Measurements from ENCODE around the gene STRN3. TPM values are rescaled to one million over a fixed set of nuclear protein-coding genes. Genes with fewer than 3 reads are reported as not detected.

STRN3 gene
- total and polyA plus RNA-seq, 2 donors (not counting 1 experiment from before 2014, with no cell fraction given), result 7.7 to 43.9 TPM

GRCh38 chr14:30915596-30915995 lies 110.6 kb downstream of the STRN3 start:
- CTCF ChIA-PET, result interaction anchor here (0.6 kb wide), 1 partner anchor 418 kb away, joined by 3 read pairs; no protein-coding TSS in a partner anchor
- H3K4me2 ChIP-seq (replicated peaks; ENCODE audit: low read depth, low read length, poor library complexity, severe bottlenecking), result no peak overlapping the region
- H3K27ac ChIP-seq (ENCODE audit: low read length in 2 of 2), result no peak overlapping the region
- no peaks in the 10 kb centered on the region for H4K20me1 ChIP-seq (ENCODE audit: control insufficient read depth, insufficient read depth, low read length, poor library complexity, severe bottlenecking)
- H3K9me3 Mint-ChIP-seq (ENCODE audit: insufficient read depth), result no peaks in the 10 kb centered on the region
- POLR2A ChIA-PET, result no interaction called here
- H3K4me1 Mint-ChIP-seq, result no peaks in the 10 kb centered on the region
- intact Hi-C loops (cut with micrococcal nuclease), result no loop called here
- ATAC-seq (ENCODE audit: low read depth) (no peak), DNase-seq (no peak)
- H3K79me2 ChIP-seq (ENCODE audit: control insufficient read depth, insufficient read depth, low read length), result no peaks in the 10 kb centered on the region
- TF ChIP-seq, protein P1, sequence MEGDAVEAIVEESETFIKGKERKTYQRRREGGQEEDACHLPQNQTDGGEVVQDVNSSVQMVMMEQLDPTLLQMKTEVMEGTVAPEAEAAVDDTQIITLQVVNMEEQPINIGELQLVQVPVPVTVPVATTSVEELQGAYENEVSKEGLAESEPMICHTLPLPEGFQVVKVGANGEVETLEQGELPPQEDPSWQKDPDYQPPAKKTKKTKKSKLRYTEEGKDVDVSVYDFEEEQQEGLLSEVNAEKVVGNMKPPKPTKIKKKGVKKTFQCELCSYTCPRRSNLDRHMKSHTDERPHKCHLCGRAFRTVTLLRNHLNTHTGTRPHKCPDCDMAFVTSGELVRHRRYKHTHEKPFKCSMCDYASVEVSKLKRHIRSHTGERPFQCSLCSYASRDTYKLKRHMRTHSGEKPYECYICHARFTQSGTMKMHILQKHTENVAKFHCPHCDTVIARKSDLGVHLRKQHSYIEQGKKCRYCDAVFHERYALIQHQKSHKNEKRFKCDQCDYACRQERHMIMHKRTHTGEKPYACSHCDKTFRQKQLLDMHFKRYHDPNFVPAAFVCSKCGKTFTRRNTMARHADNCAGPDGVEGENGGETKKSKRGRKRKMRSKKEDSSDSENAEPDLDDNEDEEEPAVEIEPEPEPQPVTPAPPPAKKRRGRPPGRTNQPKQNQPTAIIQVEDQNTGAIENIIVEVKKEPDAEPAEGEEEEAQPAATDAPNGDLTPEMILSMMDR (IDR thresholded peaks at IDR 0.05), result no peak
- no peak for TF ChIP-seq EZH2 (IDR thresholded peaks at IDR 0.05; ENCODE audit: borderline replicate concordance, insufficient read depth, low read depth, low read length, poor library complexity, severe bottlenecking)
- no peak overlapping the region for H3K4me3 Mint-ChIP-seq
- no peak overlapping the region for H3K9ac ChIP-seq (ENCODE audit: low read length)
- no peak overlapping the region for H2AFZ ChIP-seq (ENCODE audit: insufficient read depth, low read depth, low read length, poor library complexity, severe bottlenecking)
- no CpG with 5 or more reads among the region's 2 CpGs for WGBS (ENCODE audit: insufficient coverage)
- no peaks in the 10 kb centered on the region for H3K9me3 ChIP-seq (ENCODE audit: control extremely low read depth in 1 of 3, control insufficient read depth in 2 of 3, insufficient read depth in 1 of 3, low read length in 2 of 3)
- H3K4me3 ChIP-seq (ENCODE audit: control extremely low read depth in 1 of 5, extremely low read depth in 1 of 5, insufficient read depth in 1 of 5, low read depth in 2 of 5, low read length in 4 of 5), result no peak overlapping the region
- peaks cover 5 to 22% of the 10 kb centered on the region in 2 experiments for H3K36me3 ChIP-seq (replicated peaks in 1 of 2; ENCODE audit: control extremely low read depth in 1 of 2, control insufficient read depth in 1 of 2, extremely low read depth in 1 of 2, insufficient read depth in 2 of 2, low read length in 1 of 2)
- H3K4me1 ChIP-seq (ENCODE audit: control insufficient read depth in 2 of 2, insufficient read depth in 2 of 2, low read length in 2 of 2), result no peaks in the 10 kb centered on the region
- H3K27me3 ChIP-seq (replicated peaks in 1 of 4; ENCODE audit: control extremely low read depth in 1 of 4, control insufficient read depth in 3 of 4, insufficient read depth in 4 of 4, low read length in 3 of 4), result no peaks in the 10 kb centered on the region
- no peak overlapping the region for H3K27ac Mint-ChIP-seq
- H3K27me3 Mint-ChIP-seq, result no peaks in the 10 kb centered on the region

GRCh38 chr14:30914812-30915211 lies 111.4 kb downstream of the STRN3 start:
- no peaks in the 10 kb centered on the region for H3K9me3 ChIP-seq (ENCODE audit: control extremely low read depth in 1 of 3, control insufficient read depth in 2 of 3, insufficient read depth in 1 of 3, low read length in 2 of 3)
- Mint-ChIP-seq H3K9me3 (ENCODE audit: insufficient read depth) (no peaks in the 10 kb centered on the region), H3K4me1 (no peaks in the 10 kb centered on the region), H3K27me3 (no peaks in the 10 kb centered on the region), H3K27ac (no peak overlapping the region), H3K4me3 (no peak overlapping the region)
- no peaks in the 10 kb centered on the region for H3K27me3 ChIP-seq (replicated peaks in 1 of 4; ENCODE audit: control extremely low read depth in 1 of 4, control insufficient read depth in 3 of 4, insufficient read depth in 4 of 4, low read length in 3 of 4)
- H3K4me2 ChIP-seq (replicated peaks; ENCODE audit: low read depth, low read length, poor library complexity, severe bottlenecking), result no peak overlapping the region
- TF ChIP-seq, protein P1 (IDR thresholded peaks at IDR 0.05), result no peak
- no peak for TF ChIP-seq EZH2 (IDR thresholded peaks at IDR 0.05; ENCODE audit: borderline replicate concordance, insufficient read depth, low read depth, low read length, poor library complexity, severe bottlenecking)
- ATAC-seq (ENCODE audit: low read depth) (no peak), DNase-seq (no peak)
- H3K27ac ChIP-seq (ENCODE audit: low read length in 2 of 2), result no peak overlapping the region
- H3K36me3 ChIP-seq (replicated peaks in 1 of 2; ENCODE audit: control extremely low read depth in 1 of 2, control insufficient read depth in 1 of 2, extremely low read depth in 1 of 2, insufficient read depth in 2 of 2, low read length in 1 of 2), result peaks cover 5 to 28% of the 10 kb centered on the region in 2 experiments
- H3K4me3 ChIP-seq (ENCODE audit: control extremely low read depth in 1 of 5, extremely low read depth in 1 of 5, insufficient read depth in 1 of 5, low read depth in 2 of 5, low read length in 4 of 5), result no peak overlapping the region
- intact Hi-C loops (cut with micrococcal nuclease), result no loop called here
- no peaks in the 10 kb centered on the region for H4K20me1 ChIP-seq (ENCODE audit: control insufficient read depth, insufficient read depth, low read length, poor library complexity, severe bottlenecking)
- H3K4me1 ChIP-seq (ENCODE audit: control insufficient read depth in 2 of 2, insufficient read depth in 2 of 2, low read length in 2 of 2), result no peaks in the 10 kb centered on the region
- ChIA-PET CTCF (interaction anchor here (0.6 to 1.3 kb wide), 3 partner anchors 10 to 258 kb away, joined by 3 to 4 read pairs (median 3); no protein-coding TSS in a partner anchor), POLR2A (no interaction called here)
- H3K79me2 ChIP-seq (ENCODE audit: control insufficient read depth, insufficient read depth, low read length), result no peaks in the 10 kb centered on the region
- no peak overlapping the region for H3K9ac ChIP-seq (ENCODE audit: low read length)
- H2AFZ ChIP-seq (ENCODE audit: insufficient read depth, low read depth, low read length, poor library complexity, severe bottlenecking), result no peak overlapping the region
- WGBS (ENCODE audit: insufficient coverage), result no CpG with 5 or more reads among the region's 1 CpG

Data from B cell (primary cell).